Erythroblast (primary cell): Measurements from ENCODE around the gene BIN2.

Experiments
- GATA1 ChIP-seq: IDR thresholded peaks from 2 replicates; pipeline ENCODE4 v1.6.1; 2011; ENCODE audit warnings: low read depth, mild to moderate bottlenecking, control low read depth, low read length, moderate library complexity
- POLR2A ChIP-seq: IDR thresholded peaks from 2 replicates; pipeline ENCODE4 v1.6.1; 2011; ENCODE audit warnings: mild to moderate bottlenecking, low read length

DNA sequence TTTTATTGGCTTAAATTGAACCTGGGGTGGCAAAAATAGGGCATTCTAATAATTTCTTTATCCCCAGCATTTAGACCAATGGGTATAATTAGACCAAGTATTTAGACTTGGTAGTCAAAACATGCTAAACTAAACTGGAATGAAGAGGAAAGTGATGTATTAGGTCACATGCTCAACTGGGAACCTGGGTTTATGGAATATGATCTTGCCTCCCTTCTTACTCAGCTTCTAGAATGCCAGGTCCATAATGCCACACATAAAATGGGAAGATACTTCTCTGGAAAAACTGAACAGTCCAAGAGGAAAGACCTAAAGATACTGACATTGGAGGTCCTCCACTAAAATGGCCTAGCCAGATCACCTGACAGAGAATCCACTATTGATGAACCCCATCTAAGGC lies 6.2 kb upstream of the BIN2 start:
- TF ChIP-seq POLR2A (no peak), GATA1 (no peak)
